Neuronal stem cell (in vitro differentiated cells): ENCODE results near the gene PCDHA9.
"Not testable (repeated sequence)": the region's sequence is repeated elsewhere in the genome, so short reads cannot be mapped to it uniquely, and the experiment has no call there.

Source experiments
- DNase-seq: peaks from one replicate; pipeline ENCODE4 v3.0.0-alpha.2; 2013; ENCODE audit warnings: low spot score
- H2AFZ ChIP-seq: one replicate; pipeline ENCODE4 v1.6.1; 2013; ENCODE audit warnings: mild to moderate bottlenecking, low read length, inconsistent platforms
- H2AK5ac ChIP-seq: 2 replicates; pipeline ENCODE4 v1.6.1; 2013; ENCODE audit warnings: low read depth, mild to moderate bottlenecking, inconsistent platforms, low read length, moderate library complexity, mixed read lengths
- H2BK120ac ChIP-seq: 2 replicates; pipeline ENCODE4 v1.6.1; 2013; ENCODE audit warnings: low read depth, mild to moderate bottlenecking, inconsistent platforms, low read length, moderate library complexity, mixed read lengths
- H2BK12ac ChIP-seq: one replicate; pipeline ENCODE4 v1.6.1; 2013; ENCODE audit warnings: low read length, inconsistent platforms
- H2BK15ac ChIP-seq: 2 replicates; pipeline ENCODE4 v1.6.1; 2013; ENCODE audit warnings: mild to moderate bottlenecking, low read length, inconsistent platforms, mixed read lengths
- H2BK5ac ChIP-seq: one replicate; pipeline ENCODE4 v1.6.1; 2013; ENCODE audit warnings: inconsistent platforms, mild to moderate bottlenecking, low read length, moderate library complexity
- H3K14ac ChIP-seq: one replicate; pipeline ENCODE4 v1.6.1; 2013; ENCODE audit warnings: low read length, inconsistent platforms
- H3K18ac ChIP-seq: 2 replicates; pipeline ENCODE4 v1.6.1; 2013; ENCODE audit warnings: low read length, inconsistent platforms
- H3K23ac ChIP-seq: 2 replicates; pipeline ENCODE4 v1.6.1; 2013; ENCODE audit warnings: low read depth, mild to moderate bottlenecking, mixed read lengths, low read length, inconsistent platforms; ENCODE audit not compliant: poor library complexity
- H3K27ac ChIP-seq: replicated peaks from 3 replicates; pipeline ENCODE4 v1.5.1; 2013; ENCODE audit warnings: low read length, inconsistent platforms
- H3K27me3 ChIP-seq, 3 experiments: 2 replicates each; pipeline ENCODE4 v1.6.1; 2013; ENCODE audit warnings: low read length in 3 of 3, mild to moderate bottlenecking in 2 of 3, inconsistent platforms in 1 of 3, low read depth in 1 of 3, mixed read lengths in 1 of 3, moderate library complexity in 1 of 3; ENCODE audit not compliant: control insufficient read depth in 3 of 3, insufficient read depth in 3 of 3
- H3K36me3 ChIP-seq, 2 donors: replicated peaks in 1 of 2; 2 replicates each; pipeline ENCODE4 v1.6.1; 2013; ENCODE audit warnings: low read length in 2 of 2; ENCODE audit not compliant: control insufficient read depth in 2 of 2, insufficient read depth in 2 of 2
- H3K4ac ChIP-seq: 2 replicates; pipeline ENCODE4 v1.6.1; 2013; ENCODE audit warnings: inconsistent platforms, mild to moderate bottlenecking, low read length, moderate library complexity
- H3K4me1 ChIP-seq, 2 donors: 1 replicate in 1 of 2; 2 replicates in 1 of 2; pipeline ENCODE4 v1.6.1; 2013; ENCODE audit warnings: low read length in 2 of 2, low read depth in 1 of 2; ENCODE audit not compliant: control insufficient read depth in 2 of 2, insufficient read depth in 1 of 2
- H3K4me2 ChIP-seq: one replicate; pipeline ENCODE4 v1.6.1; 2013; ENCODE audit warnings: mild to moderate bottlenecking, low read length, inconsistent platforms; ENCODE audit not compliant: insufficient read depth, poor library complexity, severe bottlenecking
- H3K4me3 ChIP-seq, 2 donors: 2 replicates each; pipeline ENCODE4 v1.5.1; 2013; ENCODE audit warnings: low read length in 2 of 2, mild to moderate bottlenecking in 2 of 2, inconsistent platforms in 1 of 2, moderate library complexity in 1 of 2
- H3K79me1 ChIP-seq: one replicate; pipeline ENCODE4 v1.6.1; 2013; ENCODE audit warnings: low read depth, mild to moderate bottlenecking, inconsistent platforms, low read length, moderate library complexity
- H3K9ac ChIP-seq: one replicate; pipeline ENCODE4 v1.6.1; 2013; ENCODE audit warnings: mild to moderate bottlenecking, low read depth, low read length, inconsistent platforms; ENCODE audit not compliant: poor library complexity
- H3K9me3 ChIP-seq, 2 donors: replicated peaks in 1 of 2; 2 replicates each; pipeline versions ENCODE3 to v1.6.1; 2013; ENCODE audit warnings: low read length in 2 of 2, mild to moderate bottlenecking in 2 of 2, inconsistent platforms in 1 of 2, low read depth in 1 of 2, mixed read lengths in 1 of 2, moderate library complexity in 1 of 2; ENCODE audit not compliant: control insufficient read depth in 2 of 2, insufficient read depth in 1 of 2
- H4K8ac ChIP-seq: one replicate; pipeline ENCODE4 v1.6.1; 2013; ENCODE audit warnings: low read depth, mild to moderate bottlenecking, inconsistent platforms, low read length, moderate library complexity
- H4K91ac ChIP-seq: one replicate; pipeline ENCODE4 v1.6.1; 2013; ENCODE audit warnings: low read length, low read depth, mild to moderate bottlenecking, inconsistent platforms; ENCODE audit not compliant: poor library complexity
- WGBS, 2 donors: extraction: QIAGEN DNeasy Blood & Tissue Kit; methylation state at CpG; one replicate each; pipeline ENCODE4 v1.1.7; 2013; ENCODE audit warnings: missing lambda C conversion rate in 2 of 2, mixed read lengths in 1 of 2; ENCODE audit not compliant: insufficient read length in 2 of 2, insufficient replicate concordance in 1 of 2; ENCODE audit errors: extremely low coverage in 2 of 2; 5-methylcytosine and 5-hydroxymethylcytosine counted together

PCDHA9 gene

DNA sequence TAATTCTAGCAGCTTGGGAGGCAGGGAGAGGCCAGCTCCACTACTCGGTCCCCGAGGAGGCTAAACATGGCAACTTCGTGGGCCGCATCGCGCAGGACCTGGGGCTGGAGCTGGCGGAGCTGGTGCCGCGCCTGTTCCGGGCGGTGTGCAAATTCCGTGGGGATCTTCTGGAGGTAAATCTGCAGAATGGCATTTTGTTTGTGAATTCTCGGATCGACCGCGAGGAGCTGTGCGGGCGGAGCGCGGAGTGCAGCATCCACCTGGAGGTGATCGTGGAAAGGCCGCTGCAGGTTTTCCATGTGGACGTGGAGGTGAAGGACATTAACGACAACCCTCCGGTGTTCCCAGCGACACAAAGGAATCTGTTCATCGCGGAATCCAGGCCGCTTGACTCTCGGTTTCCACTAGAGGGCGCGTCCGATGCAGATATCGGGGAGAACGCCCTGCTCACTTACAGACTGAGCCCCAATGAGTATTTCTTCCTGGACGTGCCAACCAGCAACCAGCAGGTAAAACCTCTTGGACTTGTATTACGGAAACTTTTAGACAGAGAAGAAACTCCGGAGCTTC, 13.7 kb upstream of the PCDHA9 start:
- DNase-seq, H3K79me1 ChIP-seq, H3K23ac ChIP-seq, H2BK15ac ChIP-seq, H3K9ac ChIP-seq, H2AK5ac ChIP-seq, H3K4me1 ChIP-seq, H3K4ac ChIP-seq, H3K27me3 ChIP-seq, H3K4me3 ChIP-seq, H3K27ac ChIP-seq, H3K14ac ChIP-seq, H2BK120ac ChIP-seq, H4K8ac ChIP-seq, H2AFZ ChIP-seq, H2BK5ac ChIP-seq, H3K4me2 ChIP-seq, H4K91ac ChIP-seq, H3K18ac ChIP-seq, H2BK12ac ChIP-seq: not testable (repeated sequence)
- peaks cover 16 to 74% of the 10 kb centered on the region in 2 donors for H3K9me3 ChIP-seq
- H3K36me3 ChIP-seq = peaks cover 12 to 51% of the 10 kb centered on the region in 2 donors
- WGBS, 2 donors = no CpG with 5 or more reads among the region's 38 CpGs

DNA sequence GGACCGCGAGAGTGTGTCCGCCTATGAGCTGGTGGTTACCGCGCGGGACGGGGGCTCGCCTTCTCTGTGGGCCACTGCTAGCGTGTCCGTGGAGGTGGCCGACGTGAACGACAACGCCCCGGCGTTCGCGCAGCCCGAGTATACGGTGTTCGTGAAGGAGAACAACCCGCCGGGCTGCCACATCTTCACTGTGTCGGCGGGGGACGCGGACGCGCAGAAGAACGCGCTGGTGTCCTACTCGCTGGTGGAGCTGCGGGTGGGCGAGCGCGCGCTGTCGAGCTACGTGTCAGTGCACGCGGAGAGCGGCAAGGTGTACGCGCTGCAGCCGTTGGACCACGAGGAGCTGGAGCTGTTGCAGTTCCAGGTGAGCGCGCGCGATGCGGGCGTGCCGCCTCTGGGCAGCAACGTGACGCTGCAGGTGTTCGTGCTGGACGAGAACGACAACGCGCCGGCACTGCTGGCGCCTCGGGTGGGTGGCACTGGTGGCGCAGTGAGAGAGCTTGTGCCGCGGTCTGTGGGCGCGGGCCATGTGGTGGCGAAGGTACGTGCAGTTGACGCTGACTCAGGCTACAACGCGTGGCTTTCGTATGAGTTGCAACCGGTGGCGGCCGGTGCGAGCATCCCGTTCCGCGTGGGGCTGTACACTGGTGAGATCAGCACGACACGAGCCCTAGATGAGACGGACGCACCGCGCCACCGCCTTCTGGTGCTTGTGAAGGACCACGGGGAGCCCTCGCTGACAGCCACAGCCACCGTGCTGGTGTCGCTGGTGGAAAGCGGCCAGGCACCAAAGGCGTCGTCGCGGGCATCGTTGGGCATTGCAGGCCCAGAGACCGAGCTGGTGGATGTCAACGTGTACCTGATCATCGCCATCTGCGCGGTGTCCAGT, 12.3 kb upstream of the PCDHA9 start:
- no CpG with 5 or more reads among the region's 103 CpGs for WGBS, 2 donors
- peak overlapping the region; percentile 56 for H3K14ac ChIP-seq
- no peak overlapping the region for H3K4me2 ChIP-seq
- H4K8ac ChIP-seq = no peak overlapping the region
- H3K9me3 ChIP-seq = peaks cover 10 to 70% of the 10 kb centered on the region in 2 donors
- no peak overlapping the region for H2BK120ac ChIP-seq
- H2BK5ac ChIP-seq = no peak overlapping the region
- H3K9ac ChIP-seq = no peak overlapping the region
- H2AFZ ChIP-seq = no peak overlapping the region
- peaks cover 3% of the 10 kb centered on the region for H3K79me1 ChIP-seq
- H2BK12ac ChIP-seq = peak overlapping the region; percentile 22
- no peak overlapping the region for H4K91ac ChIP-seq
- H3K23ac ChIP-seq = peak overlapping the region; percentile 95
- H3K27ac ChIP-seq = no peak overlapping the region
- H3K36me3 ChIP-seq = peaks cover 10 to 48% of the 10 kb centered on the region in 2 donors
- no peaks in the 10 kb centered on the region for H3K4me1 ChIP-seq
- no peaks in the 10 kb centered on the region for H3K27me3 ChIP-seq
- no peak overlapping the region for H2AK5ac ChIP-seq
- H2BK15ac ChIP-seq = no peak overlapping the region
- H3K4me3 ChIP-seq = peak overlapping the region in 1 of 2 donors; percentile 68
- no peak overlapping the region for H3K4ac ChIP-seq
- H3K18ac ChIP-seq = no peak overlapping the region
- DNase-seq = no peak

DNA sequence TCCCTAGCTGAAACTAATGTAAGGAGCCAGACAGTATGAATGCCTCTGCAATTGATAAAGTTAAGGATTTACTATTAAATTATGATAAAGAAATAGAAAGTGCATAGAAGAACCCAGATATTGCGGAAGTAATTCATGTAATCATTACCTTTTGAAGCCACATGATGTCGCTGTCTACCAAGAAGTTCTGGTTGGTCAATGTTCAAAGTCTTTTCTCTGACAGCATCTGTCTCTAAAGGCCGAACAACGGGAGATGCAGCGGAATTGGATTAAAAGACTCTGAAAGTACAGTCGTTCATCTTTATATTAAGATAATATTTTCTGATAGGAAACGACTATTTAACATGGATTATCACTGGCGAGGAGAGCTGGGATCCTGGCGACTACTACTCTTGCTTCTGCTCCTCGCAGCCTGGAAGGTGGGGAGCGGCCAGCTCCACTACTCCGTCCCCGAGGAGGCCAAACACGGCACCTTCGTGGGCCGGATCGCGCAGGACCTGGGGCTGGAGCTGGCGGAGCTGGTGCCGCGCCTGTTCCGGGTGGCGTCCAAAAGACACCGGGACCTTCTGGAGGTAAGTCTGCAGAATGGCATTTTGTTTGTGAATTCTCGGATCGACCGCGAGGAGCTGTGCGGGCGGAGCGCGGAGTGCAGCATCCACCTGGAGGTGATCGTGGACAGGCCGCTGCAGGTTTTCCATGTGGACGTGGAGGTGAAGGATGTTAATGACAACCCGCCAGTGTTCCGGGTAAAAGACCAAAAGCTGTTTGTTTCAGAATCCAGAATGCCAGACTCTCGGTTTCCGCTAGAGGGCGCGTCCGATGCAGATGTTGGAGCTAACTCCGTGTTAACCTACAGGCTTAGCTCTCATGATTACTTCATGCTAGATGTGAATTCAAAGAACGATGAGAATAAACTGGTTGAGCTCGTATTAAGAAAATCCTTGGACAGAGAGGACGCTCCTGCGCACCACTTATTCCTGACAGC, 6.9 kb upstream of the PCDHA9 start, which contains the start of gene PCDHA8:
Gene PCDHA8 (plus strand): TSS at position 210 of the 985 bp plus-strand sequence. CDS start 135 bp downstream, at position 345.
- Histone ChIP-seq H3K4me1 (no peaks in the 10 kb centered on the region), H2BK120ac (no peak within 1 kb of the TSS), H3K14ac (no peak within 1 kb of the TSS), H2BK15ac (no peak within 1 kb of the TSS), H2AFZ (no peak within 1 kb of the TSS), H3K27ac (no peak within 1 kb of the TSS), H3K36me3 (peaks cover under 1 to 21% of the 10 kb centered on the region in 2 donors), H2AK5ac (no peak within 1 kb of the TSS), H3K18ac (no peak within 1 kb of the TSS), H4K8ac (no peak within 1 kb of the TSS), H2BK5ac (no peak within 1 kb of the TSS), H3K9me3 (peaks cover 4 to 53% of the 10 kb centered on the region in 2 donors), H3K23ac (no peak within 1 kb of the TSS), H3K79me1 (peaks cover under 1% of the 10 kb centered on the region), H3K4me3 (peak within 1 kb of the TSS; percentile 35 to 63), H4K91ac (no peak within 1 kb of the TSS), H3K9ac (no peak within 1 kb of the TSS), H3K4ac (no peak within 1 kb of the TSS), H3K27me3 (no peaks in the 10 kb centered on the region), H3K4me2 (no peak within 1 kb of the TSS), H2BK12ac (no peak within 1 kb of the TSS)
- DNase-seq = no peak
- no CpG with 5 or more reads among the region's 47 CpGs for WGBS, 2 donors
